ENCODE measurements around the gene MSH3.
"Not testable (repeated sequence)": the region's sequence is repeated elsewhere in the genome, so short reads cannot be mapped to it uniquely, and the experiment has no call there.

Gene MSH3

DNA sequence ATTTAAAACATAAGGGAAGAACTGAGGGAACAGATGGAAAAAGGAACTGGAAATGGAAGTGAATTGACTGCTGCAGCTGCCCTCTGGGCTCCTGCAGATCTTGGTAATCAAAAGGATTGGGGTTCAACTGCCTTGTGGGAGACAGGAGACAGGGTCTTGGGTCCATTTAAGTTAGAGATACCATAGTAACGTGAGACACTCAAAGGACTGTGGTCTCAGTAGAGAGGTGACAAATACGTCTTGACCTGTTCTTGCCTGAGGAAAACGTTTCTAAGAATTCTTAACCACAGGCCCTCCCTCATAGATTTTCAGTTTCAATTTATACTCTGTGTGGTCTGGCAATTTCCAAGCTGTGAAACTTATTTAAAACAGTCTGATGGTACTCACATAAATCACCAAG, 101.2 kb downstream of the MSH3 start:
- no peak for DNase-seq (ENCODE audit: low spot score)

GRCh38 chr5:80756292-80756691, 101.8 kb downstream of the MSH3 start:
- DNase-seq (ENCODE audit: low spot score), result no peak

GRCh38 chr5:80757290-80757689, 102.8 kb downstream of the MSH3 start:
- no peak for DNase-seq (ENCODE audit: low spot score)

GRCh38 chr5:80759866-80760577, 105.6 kb downstream of the MSH3 start:
- no peak for DNase-seq (ENCODE audit: low spot score)

DNA sequence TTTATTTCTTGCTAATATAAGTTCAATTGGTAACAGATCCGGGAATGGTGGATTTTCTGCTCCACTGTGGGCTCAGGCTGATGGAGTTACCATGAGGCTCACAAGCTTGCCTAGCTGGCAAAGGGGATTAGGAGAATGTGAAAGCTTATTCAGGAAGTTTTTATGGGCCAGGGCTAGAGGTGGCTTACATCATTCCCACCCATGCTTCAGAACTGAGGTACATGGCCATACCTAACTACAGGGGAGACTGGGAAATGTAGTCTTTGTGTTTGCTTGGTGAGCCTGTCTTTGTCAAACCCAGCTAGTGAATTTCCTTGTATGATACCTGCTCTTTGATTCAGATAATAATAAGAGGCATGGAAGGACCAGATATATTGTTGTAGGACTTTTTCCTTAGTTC, 106.2 kb downstream of the MSH3 start:
- no peak for DNase-seq (ENCODE audit: low spot score)

GRCh38 chr5:80761176-80761575, 106.7 kb downstream of the MSH3 start:
- DNase-seq (ENCODE audit: low spot score), result peak; percentile 6

- DNase-seq (ENCODE audit: low spot score), result no peak
These were observed 107.5 kb downstream of the MSH3 start for GRCh38 chr5:80761966-80762365.

GRCh38 chr5:80762573-80762972, 108.1 kb downstream of the MSH3 start:
- DNase-seq (ENCODE audit: low spot score), result no peak

DNA sequence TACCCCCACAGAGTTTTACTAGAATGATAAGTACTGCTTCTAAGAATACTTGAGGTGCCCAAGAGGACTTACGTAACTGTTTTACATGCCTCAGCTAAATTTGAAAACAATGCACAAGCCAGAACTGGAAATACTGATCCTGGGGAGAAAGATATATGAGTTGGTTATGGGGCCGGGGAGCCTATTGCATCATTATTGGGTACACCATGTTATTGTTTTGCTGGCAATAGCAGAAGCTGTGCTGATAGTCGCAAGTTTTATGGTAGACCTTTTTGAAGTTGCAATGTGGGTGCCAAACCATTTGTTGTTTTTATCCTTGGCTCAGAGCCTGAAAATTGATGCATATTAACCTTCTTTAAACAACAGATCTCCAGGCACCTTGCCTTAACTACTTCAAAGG, 108.8 kb downstream of the MSH3 start:
- no peak for DNase-seq (ENCODE audit: low spot score)

DNA sequence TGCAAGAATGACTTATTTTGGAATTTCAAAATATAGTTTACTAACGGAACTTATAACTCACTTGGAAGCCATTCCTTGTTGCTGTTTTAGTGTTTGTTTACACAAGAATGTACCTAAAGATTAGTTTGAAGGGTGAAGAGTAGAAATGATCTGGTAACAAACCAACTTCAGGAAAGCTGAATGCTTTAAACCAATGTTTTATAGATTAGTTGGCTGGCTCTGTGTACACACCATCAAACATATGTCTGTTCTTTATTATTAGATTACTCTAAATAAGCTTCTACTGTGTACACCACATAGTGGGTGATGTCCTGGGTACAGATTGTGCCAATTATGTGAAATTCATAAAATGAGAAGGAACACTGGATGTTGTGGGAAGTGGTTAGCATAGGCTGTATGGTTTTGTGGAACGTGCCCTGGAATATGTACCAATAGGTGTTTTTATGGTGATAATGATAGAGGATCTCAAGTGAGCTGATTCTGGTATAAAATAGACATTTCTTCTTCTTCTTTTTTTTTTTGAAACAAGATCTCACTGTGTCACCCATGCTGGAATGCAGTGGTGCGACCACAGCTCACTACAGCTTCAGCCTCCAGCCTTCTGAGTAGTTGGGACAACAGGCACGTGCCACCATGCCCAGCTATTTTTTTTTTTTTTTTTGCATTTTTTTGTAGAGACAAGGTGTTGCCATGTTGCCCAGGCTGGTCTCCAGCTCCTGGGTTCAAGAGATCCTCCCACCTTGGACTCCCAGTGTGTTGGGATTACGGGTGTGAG, 109.6 kb downstream of the MSH3 start:
- no peak for DNase-seq (ENCODE audit: low spot score)

DNA sequence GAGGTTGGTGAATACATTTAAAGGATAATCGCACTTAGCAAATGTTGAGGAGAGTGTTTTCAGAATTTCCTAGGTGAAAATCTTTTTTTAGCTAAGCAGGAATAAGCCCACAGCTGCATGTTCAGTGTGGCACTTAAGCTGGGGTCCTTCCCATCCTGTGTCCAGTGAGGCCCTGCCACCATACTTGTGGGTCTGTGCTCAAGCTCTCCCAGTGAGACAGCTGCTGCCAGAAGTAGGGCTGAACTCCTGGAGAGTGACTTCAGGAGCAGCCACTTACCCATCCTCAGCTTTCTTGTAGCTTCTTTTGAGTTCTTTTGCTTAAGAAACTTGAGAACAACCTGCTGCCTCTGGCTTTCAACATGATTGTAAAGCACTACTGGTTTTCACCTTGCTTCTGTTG, 110.3 kb downstream of the MSH3 start:
- DNase-seq (ENCODE audit: low spot score), result no peak

GRCh38 chr5:80777347-80778287, 123.2 kb downstream of the MSH3 start:
- no peak for DNase-seq (ENCODE audit: low spot score)

GRCh38 chr5:80780024-80780423, 125.6 kb downstream of the MSH3 start:
- DNase-seq (ENCODE audit: low spot score), result no peak

GRCh38 chr5:80780761-80781285, 126.4 kb downstream of the MSH3 start:
- DNase-seq (ENCODE audit: low spot score), result no peak

DNA sequence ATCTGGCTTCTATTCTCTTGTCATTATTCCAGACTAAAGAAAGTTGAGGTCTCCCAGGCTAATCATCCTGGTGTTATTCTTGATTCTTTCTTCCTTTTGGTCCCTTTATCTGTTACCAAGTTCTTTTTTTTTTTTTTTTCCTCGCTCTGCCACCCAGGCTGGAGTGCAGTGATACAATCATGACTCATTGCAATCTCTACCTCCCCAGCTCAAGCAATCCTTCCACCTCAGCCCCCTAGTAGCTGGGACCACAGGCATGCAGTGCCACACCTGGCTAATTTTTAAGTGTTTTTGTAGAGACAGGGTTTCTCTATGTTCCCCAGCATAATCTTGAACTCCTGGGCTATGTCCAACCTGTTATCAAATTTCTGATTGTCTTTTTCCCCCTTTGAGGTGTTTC, 126.9 kb downstream of the MSH3 start:
- DNase-seq (ENCODE audit: low spot score), result no peak

DNA sequence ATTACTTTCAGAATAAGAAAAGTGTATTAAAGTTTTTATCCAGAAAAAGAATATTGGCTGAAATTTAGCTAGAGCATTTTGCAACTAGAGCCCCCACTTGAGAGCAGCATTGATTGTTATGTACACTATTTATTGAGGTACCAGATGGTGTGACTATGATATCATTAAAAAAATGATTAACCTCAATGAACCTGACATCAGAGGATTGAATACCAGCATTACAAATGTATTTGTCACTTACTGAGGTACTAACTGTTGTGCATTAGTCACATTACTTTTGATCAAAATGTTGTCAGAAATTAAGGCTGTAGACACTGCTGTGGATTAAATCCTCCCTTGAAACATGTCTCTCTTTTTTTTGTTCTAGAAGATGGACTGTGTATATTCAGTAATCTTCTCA, 128.2 kb downstream of the MSH3 start:
- DNase-seq (ENCODE audit: low spot score), result no peak

GRCh38 chr5:80783751-80784150, 129.3 kb downstream of the MSH3 start:
- DNase-seq (ENCODE audit: low spot score), result not testable (repeated sequence)

GRCh38 chr5:80784451-80784850, 130.0 kb downstream of the MSH3 start:
- no peak for DNase-seq (ENCODE audit: low spot score)

- DNase-seq (ENCODE audit: low spot score), result not testable (repeated sequence)
These were observed 135.0 kb downstream of the MSH3 start for GRCh38 chr5:80789319-80790016.

GRCh38 chr5:80790698-80791097, 136.2 kb downstream of the MSH3 start:
- DNase-seq (ENCODE audit: low spot score), result no peak

DNA sequence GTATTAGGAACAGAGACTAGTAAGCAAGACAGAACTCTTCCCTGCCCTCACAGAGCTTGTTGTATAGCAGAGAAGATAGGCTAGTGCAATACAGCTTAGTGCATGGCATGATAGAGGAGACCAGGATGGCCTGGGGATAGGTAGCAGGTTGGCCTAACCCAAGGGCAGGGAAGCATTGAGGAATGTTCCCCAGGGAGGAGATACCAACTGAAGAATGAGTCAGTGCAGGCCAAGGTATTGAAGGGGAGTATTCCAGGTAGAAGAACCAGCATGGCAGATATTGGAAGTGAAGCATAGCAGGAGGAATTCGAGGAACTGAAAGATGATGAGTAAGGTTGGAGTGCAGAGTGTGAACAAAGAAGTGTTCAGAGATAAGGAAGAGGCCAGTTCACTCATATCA, 138.9 kb downstream of the MSH3 start:
- DNase-seq (ENCODE audit: low spot score), result no peak

GRCh38 chr5:80796846-80797245, 142.4 kb downstream of the MSH3 start:
- no peak for DNase-seq (ENCODE audit: low spot score)
